Neuron (in vitro differentiated cells): ENCODE results near the gene MROH2B.

Source experiments
- H2AFZ ChIP-seq: one replicate; pipeline ENCODE4 v1.6.1; 2013; ENCODE audit warnings: low read depth, mild to moderate bottlenecking, inconsistent platforms, low read length, moderate library complexity
- H3K27me3 ChIP-seq: one replicate; pipeline ENCODE4 v1.6.1; 2013; ENCODE audit warnings: low read length; ENCODE audit not compliant: insufficient read depth
- H3K36me3 ChIP-seq: one replicate; pipeline ENCODE4 v1.6.1; 2013; ENCODE audit warnings: low read length; ENCODE audit not compliant: insufficient read depth
- H3K4me1 ChIP-seq: one replicate; pipeline ENCODE4 v1.6.1; 2013; ENCODE audit warnings: low read length; ENCODE audit not compliant: insufficient read depth
- H3K4me3 ChIP-seq: 2 replicates; pipeline ENCODE4 v1.5.1; 2013; ENCODE audit warnings: mild to moderate bottlenecking, low read length, moderate library complexity
- H3K9me3 ChIP-seq: one replicate; pipeline ENCODE4 v1.6.1; 2013; ENCODE audit warnings: low read length

Gene MROH2B

GRCh38 chr5:40981420-40981819, 89.7 kb downstream of the MROH2B start:
- Histone ChIP-seq H3K9me3 (no peaks in the 10 kb centered on the region), H2AFZ (no peak overlapping the region)

DNA sequence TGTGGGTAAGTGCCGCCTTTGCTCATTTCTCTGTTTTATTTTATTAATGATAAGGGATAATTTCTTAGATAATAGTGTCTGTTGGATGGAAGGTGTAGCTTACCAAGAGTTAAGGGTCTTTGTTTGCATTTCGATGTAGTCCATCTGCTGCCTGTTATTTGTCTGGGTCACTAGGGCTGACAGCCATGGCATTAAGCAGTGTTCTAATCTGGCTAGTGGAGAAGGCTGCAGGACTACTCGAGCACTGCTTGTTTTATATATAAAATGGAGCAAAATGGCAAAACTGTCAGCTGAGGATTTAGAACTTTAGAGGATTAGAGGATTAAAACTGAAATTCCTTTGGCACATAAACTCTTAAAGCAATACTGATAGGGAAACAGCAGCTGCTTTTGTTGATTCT, 94.3 kb downstream of the MROH2B start:
- Histone ChIP-seq H3K9me3 (no peaks in the 10 kb centered on the region), H2AFZ (no peak overlapping the region), H3K4me1 (no peaks in the 10 kb centered on the region), H3K4me3 (no peak overlapping the region), H3K36me3 (no peaks in the 10 kb centered on the region), H3K27me3 (no peaks in the 10 kb centered on the region)

More at GRCh38 chr5:40981420-40981819, 89.7 kb downstream of the MROH2B start:
- Histone ChIP-seq H3K4me1 (no peaks in the 10 kb centered on the region), H3K36me3 (no peaks in the 10 kb centered on the region), H3K4me3 (no peak overlapping the region), H3K27me3 (no peaks in the 10 kb centered on the region)

GRCh38 chr5:40976041-40976440, 95.1 kb downstream of the MROH2B start:
- no peak overlapping the region for H3K4me3 ChIP-seq
- H3K4me1 ChIP-seq: no peaks in the 10 kb centered on the region
- no peaks in the 10 kb centered on the region for H3K36me3 ChIP-seq
- no peaks in the 10 kb centered on the region for H3K9me3 ChIP-seq
- H2AFZ ChIP-seq: no peak overlapping the region
- no peaks in the 10 kb centered on the region for H3K27me3 ChIP-seq

DNA sequence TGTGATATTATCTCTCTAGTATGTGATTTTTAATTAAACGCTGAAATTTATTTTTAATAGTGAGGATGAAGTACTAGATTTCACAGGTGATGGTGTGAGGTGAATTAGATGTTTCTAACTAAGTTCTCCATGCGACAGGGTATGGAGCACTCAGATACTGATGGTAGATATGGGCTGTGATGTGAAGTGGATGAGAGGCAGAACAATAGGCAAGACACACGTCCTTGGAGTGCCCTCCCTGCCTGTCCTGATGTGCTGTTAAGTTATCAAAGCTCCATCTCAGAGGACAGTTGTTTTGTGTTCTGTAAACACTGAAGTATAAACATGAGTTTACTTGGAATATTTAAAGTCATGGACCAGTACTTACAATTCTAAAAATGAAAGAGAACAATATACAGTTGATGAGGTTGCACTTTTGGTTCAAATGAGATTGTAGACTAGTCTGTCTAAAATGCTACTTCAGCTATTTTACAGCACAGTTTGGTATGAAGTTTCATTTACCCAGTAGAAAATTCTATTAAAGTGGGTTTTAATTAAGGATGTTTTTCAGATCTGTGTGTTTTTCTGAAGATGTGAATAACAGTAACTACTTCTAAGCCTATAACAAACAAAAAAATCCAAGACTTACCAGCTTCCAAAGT, 97.7 kb downstream of the MROH2B start:
- no peaks in the 10 kb centered on the region for H3K9me3 ChIP-seq
- H2AFZ ChIP-seq: no peak overlapping the region
- H3K36me3 ChIP-seq: no peaks in the 10 kb centered on the region
- no peaks in the 10 kb centered on the region for H3K27me3 ChIP-seq
- no peaks in the 10 kb centered on the region for H3K4me1 ChIP-seq
- no peak overlapping the region for H3K4me3 ChIP-seq

DNA sequence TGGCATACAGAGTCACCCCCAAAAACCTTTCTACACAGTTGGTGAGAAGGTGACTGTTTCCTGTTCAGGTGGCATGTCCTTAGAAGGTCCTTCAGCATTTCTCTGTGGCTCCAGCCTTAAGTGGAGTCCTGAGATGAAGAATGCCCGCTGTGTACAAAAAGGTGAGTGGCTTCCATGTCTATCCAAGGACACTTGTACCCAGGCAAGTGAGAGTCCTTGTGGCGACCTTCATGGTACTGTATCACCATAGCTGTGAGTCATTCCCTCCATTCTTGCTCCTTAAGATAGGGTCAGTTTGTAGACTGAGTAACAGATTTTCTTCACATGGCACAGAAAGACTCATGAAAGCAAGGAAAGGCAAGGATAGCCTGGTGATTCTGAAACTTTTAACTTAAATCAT, 98.7 kb downstream of the MROH2B start:
- Histone ChIP-seq H3K9me3 (no peaks in the 10 kb centered on the region), H3K4me3 (no peak overlapping the region), H3K36me3 (no peaks in the 10 kb centered on the region), H3K4me1 (no peaks in the 10 kb centered on the region), H2AFZ (no peak overlapping the region), H3K27me3 (no peaks in the 10 kb centered on the region)

DNA sequence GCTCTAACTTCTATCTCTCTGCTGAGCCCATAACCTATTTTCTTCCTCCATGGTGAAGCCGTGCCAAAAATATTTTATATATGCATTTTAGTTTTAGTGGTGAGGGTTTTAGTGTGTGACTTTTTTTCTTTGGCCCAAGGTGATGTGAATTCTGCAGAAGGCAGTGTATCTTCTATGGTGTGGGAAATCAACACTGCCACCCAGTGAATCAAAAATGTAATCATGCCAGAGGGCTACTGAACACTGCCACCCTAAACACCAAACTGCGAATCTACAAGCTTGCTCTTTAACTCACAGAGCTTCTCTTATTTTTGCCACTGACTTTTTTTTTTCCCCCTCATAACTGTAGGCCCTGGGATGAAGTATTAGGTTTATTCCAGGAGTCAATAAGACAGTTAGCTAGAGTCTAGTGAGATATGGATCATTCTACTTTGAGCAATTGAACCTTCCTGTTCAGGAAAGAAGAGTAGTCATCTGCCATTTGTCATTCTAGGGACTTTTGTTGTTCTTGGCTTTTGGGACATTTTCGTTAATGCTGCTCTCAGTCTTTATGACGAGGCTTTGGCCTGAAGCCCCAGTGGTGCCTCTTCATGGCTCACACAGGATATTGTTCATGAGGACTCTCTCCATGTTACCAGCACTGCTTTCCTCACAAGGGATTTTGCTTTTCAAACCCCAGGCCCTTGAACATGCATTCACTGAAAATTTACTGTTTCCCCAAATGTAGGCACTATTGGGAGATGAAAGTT, 108.8 kb downstream of the MROH2B start:
- Histone ChIP-seq H3K36me3 (no peaks in the 10 kb centered on the region), H3K4me3 (no peak overlapping the region), H2AFZ (no peak overlapping the region), H3K9me3 (no peaks in the 10 kb centered on the region), H3K27me3 (no peaks in the 10 kb centered on the region), H3K4me1 (no peaks in the 10 kb centered on the region)

DNA sequence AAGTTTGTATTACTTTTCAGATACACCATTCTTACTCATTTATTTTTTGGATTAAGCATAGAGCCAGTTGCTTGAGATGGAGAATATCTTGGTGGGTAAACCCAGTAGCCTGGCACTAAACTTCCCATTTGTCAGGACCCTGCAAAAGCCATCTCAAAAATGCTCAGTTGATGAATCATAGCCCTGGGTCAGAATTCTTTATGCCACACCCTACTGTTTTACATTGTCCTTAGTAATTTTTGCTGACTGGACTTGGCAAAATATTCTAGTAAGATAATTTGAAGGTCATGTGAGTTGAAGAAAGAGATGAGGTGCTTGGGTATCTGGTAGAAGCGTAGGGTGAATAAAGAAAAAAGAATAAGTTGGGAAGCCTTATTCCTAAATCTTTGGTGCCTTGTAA, 111.1 kb downstream of the MROH2B start:
- Histone ChIP-seq H3K27me3 (no peaks in the 10 kb centered on the region), H3K9me3 (no peaks in the 10 kb centered on the region), H3K4me3 (no peak overlapping the region), H3K4me1 (no peaks in the 10 kb centered on the region), H3K36me3 (no peaks in the 10 kb centered on the region), H2AFZ (no peak overlapping the region)

DNA sequence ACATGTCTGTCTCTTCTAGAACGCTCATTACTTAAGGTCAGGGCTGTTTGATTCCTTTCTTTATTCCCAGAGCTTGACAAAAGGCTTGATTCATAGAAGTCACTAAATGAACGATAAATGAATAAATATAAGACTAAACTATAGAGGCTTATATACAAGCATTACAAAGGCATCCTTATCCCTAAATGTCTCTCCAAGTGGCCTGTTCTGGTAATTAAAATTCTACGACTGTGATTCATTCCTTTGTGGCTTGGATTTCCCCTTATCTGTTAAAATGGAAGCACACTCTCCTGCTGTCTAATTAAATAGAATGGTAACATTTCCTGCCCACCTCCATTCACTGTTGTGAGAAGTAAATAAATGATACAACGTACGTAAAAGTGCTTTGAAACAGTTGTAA, 112.3 kb downstream of the MROH2B start:
- Histone ChIP-seq H3K27me3 (no peaks in the 10 kb centered on the region), H3K36me3 (no peaks in the 10 kb centered on the region), H3K4me3 (no peak overlapping the region), H3K9me3 (no peaks in the 10 kb centered on the region), H2AFZ (no peak overlapping the region), H3K4me1 (no peaks in the 10 kb centered on the region)

DNA sequence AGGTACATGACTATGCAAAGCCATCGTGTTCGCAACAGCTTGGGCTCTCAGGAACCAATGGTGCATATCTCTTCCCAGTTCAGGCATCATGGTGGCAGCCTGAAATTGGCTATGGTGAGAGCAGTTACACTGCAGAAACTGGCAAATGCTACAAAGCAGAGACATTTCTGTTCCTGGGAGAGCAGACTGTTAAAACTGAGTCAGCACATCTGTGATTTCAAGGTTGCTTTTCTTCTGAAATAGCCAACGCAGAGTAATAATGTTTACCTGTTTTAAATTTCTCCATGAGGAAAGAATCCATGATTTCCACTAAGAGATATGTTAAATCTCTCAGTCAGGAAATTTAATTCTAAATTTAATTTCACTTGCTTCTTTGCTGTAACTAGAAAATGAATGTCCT, 114.1 kb downstream of the MROH2B start:
- no peaks in the 10 kb centered on the region for H3K36me3 ChIP-seq
- H2AFZ ChIP-seq: no peak overlapping the region
- H3K9me3 ChIP-seq: no peaks in the 10 kb centered on the region
- no peaks in the 10 kb centered on the region for H3K4me1 ChIP-seq
- H3K4me3 ChIP-seq: no peak overlapping the region
- no peaks in the 10 kb centered on the region for H3K27me3 ChIP-seq

DNA sequence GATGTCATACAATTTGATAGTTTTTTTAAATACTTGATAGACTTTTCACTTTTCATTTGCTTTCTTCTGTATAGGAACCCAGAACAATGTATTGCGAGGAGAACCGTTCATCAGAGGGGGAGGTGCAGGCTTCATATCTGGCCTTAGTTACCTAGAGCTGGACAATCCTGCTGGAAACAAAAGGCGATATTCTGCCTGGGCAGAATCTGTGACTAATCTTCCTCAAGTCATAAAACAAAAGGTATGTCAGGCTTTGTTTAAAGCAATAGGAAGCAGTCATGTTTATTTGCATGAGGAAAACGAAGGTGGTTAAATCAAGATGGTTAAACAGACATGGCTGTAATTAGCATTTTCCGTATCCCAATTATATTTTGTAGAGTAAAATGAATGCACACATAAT, 115.8 kb downstream of the MROH2B start:
- no peaks in the 10 kb centered on the region for H3K36me3 ChIP-seq
- no peak overlapping the region for H2AFZ ChIP-seq
- H3K27me3 ChIP-seq: no peaks in the 10 kb centered on the region
- H3K9me3 ChIP-seq: no peaks in the 10 kb centered on the region
- H3K4me3 ChIP-seq: no peak overlapping the region
- H3K4me1 ChIP-seq: no peaks in the 10 kb centered on the region
